PC-9 (cell line): ENCODE results near the gene GRIN2A. TPM values are rescaled to one million over a fixed set of nuclear protein-coding genes. Genes with fewer than 3 reads are reported as not detected.

Source experiments
- BruUV-seq: library from RNA; stranded (reverse); fragments of 400-500 nt; replicated peaks from 2 replicates; lab custom pipeline; 2021; lab: Mats Ljungman, UMichigan
- CTCF ChIA-PET: fragments of 300-600 bp; sonication (Branson Sonifier 250); formaldehyde crosslinking; loops from one replicate; lab custom pipeline; 2022; ENCODE audit warnings: antibody characterized with exemption; lab: Charles Lee
- POLR2A ChIA-PET: fragments of 300-600 bp; sonication (Branson Sonifier 250); formaldehyde crosslinking; loops from one replicate; lab custom pipeline; 2022; ENCODE audit warnings: antibody characterized with exemption; ENCODE audit not compliant: unreplicated experiment; lab: Charles Lee
- DNase-seq, 2 experiments: peaks; one replicate each; pipeline versions ENCODE4 v3.0.0 to v3.0.0-alpha.2; 2015 to 2022; ENCODE audit warnings: mixed read lengths in 1 of 2
- H2AFZ ChIP-seq: fragments of 200-600 bp; sonication (generic); 2 replicates; pipeline ENCODE4 v1.8.1; 2017; ENCODE audit warnings: antibody characterized with exemption
- H3F3A ChIP-seq: fragments of 200-600 bp; sonication (generic); 2 replicates; pipeline ENCODE4 v1.8.1; 2017; ENCODE audit warnings: antibody characterized with exemption, mild to moderate bottlenecking, low read depth; ENCODE audit not compliant: insufficient read depth
- H3K27ac ChIP-seq: fragments of 200-600 bp; sonication (generic); 2 replicates; pipeline ENCODE4 v1.6.1; 2016; ENCODE audit warnings: mixed run types
- H3K27me3 ChIP-seq: fragments of 200-600 bp; sonication (generic); 2 replicates; pipeline ENCODE4 v1.6.1; 2016; ENCODE audit warnings: low read depth, mixed run types; ENCODE audit not compliant: insufficient read depth
- H3K36me3 ChIP-seq: fragments of 200-600 bp; sonication (generic); 2 replicates; pipeline ENCODE4 v1.6.1; 2016; ENCODE audit warnings: low read depth, mixed run types
- H3K4me1 ChIP-seq: fragments of 200-600 bp; sonication (generic); replicated peaks from 2 replicates; pipeline ENCODE4 v1.6.1; 2016; ENCODE audit warnings: mixed run types; ENCODE audit not compliant: insufficient read depth
- H3K4me2 ChIP-seq: fragments of 200-600 bp; sonication (generic); 2 replicates; pipeline ENCODE4 v1.6.1; 2017; ENCODE audit warnings: mixed run types
- H3K4me3 ChIP-seq: fragments of 200-600 bp; sonication (generic); 2 replicates; pipeline ENCODE4 v1.6.1; 2016; ENCODE audit warnings: mixed run types
- H3K79me2 ChIP-seq: fragments of 200-600 bp; sonication (generic); 2 replicates; pipeline ENCODE4 v1.6.1; 2017; ENCODE audit warnings: low read depth, mixed run types
- H3K9me2 ChIP-seq: fragments of 200-600 bp; sonication (generic); 2 replicates; pipeline ENCODE4 v1.8.1; 2017; ENCODE audit warnings: mild to moderate bottlenecking; ENCODE audit not compliant: insufficient read depth
- H3K9me3 ChIP-seq: fragments of 200-600 bp; sonication (generic); 2 replicates; pipeline ENCODE4 v1.8.1; 2016; ENCODE audit warnings: low read depth; ENCODE audit not compliant: insufficient read depth
- H4K20me1 ChIP-seq: fragments of 200-600 bp; sonication (generic); 2 replicates; pipeline ENCODE4 v1.8.1; 2017; ENCODE audit not compliant: insufficient read depth
- EZH2 ChIP-seq: fragments of 200-600 bp; sonication (generic); IDR thresholded peaks from 2 replicates; pipeline ENCODE4 v1.8.0; 2017; ENCODE audit warnings: antibody characterized with exemption, low read depth
- intact Hi-C: fragments of 100-400 bp; cut with micrococcal nuclease; formaldehyde crosslinking; loops from one replicate; pipeline ENCODE4 v1.10.0; 2022; ENCODE audit not compliant: unreplicated experiment
- total RNA-seq: library from RNA; stranded (reverse); gene quantifications from 2 replicates; pipeline ENCODE4 v1.2.3, GENCODE V29; 2021
- TF ChIP-seq, protein P1 (sequence below): fragments of 200-600 bp; sonication (generic); conservative IDR thresholded peaks from 2 replicates; pipeline ENCODE4 v1.6.1; 2017; ENCODE audit warnings: mixed run types, antibody characterized with exemption, mild to moderate bottlenecking, moderate library complexity

The GRIN2A gene
- total RNA-seq, 1 experiment from 2014 or later: not detected

DNA sequence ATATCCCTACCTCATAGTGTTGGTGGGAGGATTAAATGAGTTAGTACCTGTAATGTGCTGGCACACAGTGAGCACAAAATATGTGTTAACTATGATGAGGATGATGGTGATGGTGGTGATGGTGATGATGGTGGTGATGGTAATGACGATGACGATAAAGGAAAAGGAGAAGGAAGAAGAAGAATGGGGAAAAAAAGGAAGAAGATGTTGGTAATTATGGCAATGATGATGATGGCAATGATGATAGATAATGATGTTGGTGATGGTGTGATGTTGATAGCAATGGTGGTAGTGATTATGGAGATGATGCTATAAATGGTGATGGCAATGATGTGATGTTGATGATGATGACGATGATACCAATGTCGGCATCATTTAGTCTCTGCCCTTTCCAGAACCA lies 270.2 kb downstream of the GRIN2A start:
- H3K27me3 ChIP-seq: peaks cover 18% of the 10 kb centered on the region; the same call in 1 of the 2 replicates
- H3K4me2 ChIP-seq: no peak overlapping the region
- ChIA-PET POLR2A (no interaction called here), CTCF (no interaction called here)
- H3F3A ChIP-seq: no peaks in the 10 kb centered on the region
- TF ChIP-seq EZH2: no peak
- TF ChIP-seq, protein P1, sequence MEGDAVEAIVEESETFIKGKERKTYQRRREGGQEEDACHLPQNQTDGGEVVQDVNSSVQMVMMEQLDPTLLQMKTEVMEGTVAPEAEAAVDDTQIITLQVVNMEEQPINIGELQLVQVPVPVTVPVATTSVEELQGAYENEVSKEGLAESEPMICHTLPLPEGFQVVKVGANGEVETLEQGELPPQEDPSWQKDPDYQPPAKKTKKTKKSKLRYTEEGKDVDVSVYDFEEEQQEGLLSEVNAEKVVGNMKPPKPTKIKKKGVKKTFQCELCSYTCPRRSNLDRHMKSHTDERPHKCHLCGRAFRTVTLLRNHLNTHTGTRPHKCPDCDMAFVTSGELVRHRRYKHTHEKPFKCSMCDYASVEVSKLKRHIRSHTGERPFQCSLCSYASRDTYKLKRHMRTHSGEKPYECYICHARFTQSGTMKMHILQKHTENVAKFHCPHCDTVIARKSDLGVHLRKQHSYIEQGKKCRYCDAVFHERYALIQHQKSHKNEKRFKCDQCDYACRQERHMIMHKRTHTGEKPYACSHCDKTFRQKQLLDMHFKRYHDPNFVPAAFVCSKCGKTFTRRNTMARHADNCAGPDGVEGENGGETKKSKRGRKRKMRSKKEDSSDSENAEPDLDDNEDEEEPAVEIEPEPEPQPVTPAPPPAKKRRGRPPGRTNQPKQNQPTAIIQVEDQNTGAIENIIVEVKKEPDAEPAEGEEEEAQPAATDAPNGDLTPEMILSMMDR: no peak
- no peaks in the 10 kb centered on the region for H3K36me3 ChIP-seq
- no peak overlapping the region for H2AFZ ChIP-seq
- no peaks in the 10 kb centered on the region for H3K9me2 ChIP-seq
- intact Hi-C loops: no loop called here
- no peaks in the 10 kb centered on the region for H4K20me1 ChIP-seq
- H3K27ac ChIP-seq: no peak overlapping the region
- H3K79me2 ChIP-seq: no peaks in the 10 kb centered on the region
- H3K4me3 ChIP-seq: no peak overlapping the region
- no peaks in the 10 kb centered on the region for H3K9me3 ChIP-seq
- no peaks in the 10 kb centered on the region for H3K4me1 ChIP-seq
- no peak for DNase-seq
- BruUV-seq: no TSS peak

DNA sequence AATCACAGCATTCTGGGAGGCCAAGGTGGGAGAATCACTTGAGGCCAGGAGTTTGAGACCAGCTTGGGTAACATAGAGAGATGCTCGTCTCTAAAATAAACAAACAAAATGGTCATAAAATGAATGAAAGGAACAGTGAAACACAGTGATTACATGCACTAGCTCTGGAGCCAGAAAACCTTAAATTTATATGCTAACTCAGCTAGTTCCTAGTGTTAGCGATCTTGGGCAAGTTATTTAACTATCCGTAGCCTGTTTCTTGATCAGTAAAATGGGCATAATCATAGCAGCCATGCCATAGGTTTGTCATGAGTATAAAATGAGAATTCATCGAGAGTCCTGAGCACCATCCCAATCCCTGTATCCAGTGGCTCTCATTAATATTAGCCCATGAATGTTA lies 271.0 kb downstream of the GRIN2A start:
- Histone ChIP-seq H3K9me2 (no peaks in the 10 kb centered on the region), H3K36me3 (no peaks in the 10 kb centered on the region), H4K20me1 (no peaks in the 10 kb centered on the region), H3F3A (no peaks in the 10 kb centered on the region), H3K4me1 (no peaks in the 10 kb centered on the region), H3K79me2 (no peaks in the 10 kb centered on the region), H3K27me3 (peaks cover 23% of the 10 kb centered on the region; the same call in 1 of the 2 replicates), H3K4me2 (no peak overlapping the region), H3K9me3 (no peaks in the 10 kb centered on the region), H3K27ac (no peak overlapping the region), H3K4me3 (no peak overlapping the region), H2AFZ (no peak overlapping the region)
- intact Hi-C loops: no loop called here
- ChIA-PET CTCF (no interaction called here), POLR2A (no interaction called here)
- DNase-seq: no peak
- BruUV-seq: no TSS peak
- no peak for TF ChIP-seq EZH2
- TF ChIP-seq, protein P1: no peak

DNA sequence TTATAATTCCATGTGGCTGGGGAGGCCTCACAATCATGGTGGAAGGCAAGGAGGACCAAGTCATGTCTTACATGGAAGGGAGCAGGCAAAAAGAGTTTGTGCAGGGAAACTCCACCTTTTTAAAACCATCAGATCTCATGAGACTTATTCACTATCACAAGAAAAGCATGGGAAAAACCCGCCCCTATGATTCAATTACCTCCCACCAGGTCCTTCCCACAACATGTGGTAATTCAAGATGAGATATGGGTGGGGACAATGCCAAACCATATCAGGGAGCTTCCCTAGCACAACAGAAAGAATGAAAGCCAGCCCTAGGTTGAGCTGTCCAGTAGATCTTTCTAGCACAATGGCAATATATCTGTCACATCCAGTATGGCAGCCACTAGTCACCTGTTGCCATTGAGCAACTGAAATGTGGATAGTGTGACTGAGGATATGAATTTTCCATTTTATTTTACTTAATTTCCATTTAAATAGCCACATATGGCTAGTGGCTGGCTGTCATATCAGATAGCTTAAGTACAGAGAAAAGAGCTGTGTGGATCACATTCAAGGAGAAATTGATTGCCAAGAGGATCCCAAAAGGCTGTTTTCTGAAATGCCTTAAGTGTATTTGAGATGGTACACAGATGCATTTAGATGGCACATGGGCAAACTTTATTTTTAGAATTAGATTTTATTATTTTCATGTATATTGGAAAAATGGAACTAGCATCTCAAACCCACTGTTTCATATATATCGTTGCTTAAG lies 273.0 kb downstream of the GRIN2A start:
- H3K4me3 ChIP-seq: no peak overlapping the region
- no peaks in the 10 kb centered on the region for H4K20me1 ChIP-seq
- H3K9me2 ChIP-seq: no peaks in the 10 kb centered on the region
- H3F3A ChIP-seq: no peaks in the 10 kb centered on the region
- TF ChIP-seq, protein P1: no peak
- TF ChIP-seq EZH2: no peak
- BruUV-seq: no TSS peak
- H3K36me3 ChIP-seq: no peaks in the 10 kb centered on the region
- H3K27ac ChIP-seq: no peak overlapping the region
- H3K27me3 ChIP-seq: peaks cover 16% of the 10 kb centered on the region; the same call in 1 of the 2 replicates
- intact Hi-C loops: no loop called here
- no peak for DNase-seq
- H3K4me2 ChIP-seq: no peak overlapping the region
- H3K9me3 ChIP-seq: no peaks in the 10 kb centered on the region
- POLR2A ChIA-PET: no interaction called here
- CTCF ChIA-PET: no interaction called here
- no peak overlapping the region for H2AFZ ChIP-seq
- no peaks in the 10 kb centered on the region for H3K4me1 ChIP-seq
- H3K79me2 ChIP-seq: no peaks in the 10 kb centered on the region
